SK-N-SH (cell line): ENCODE results near the gene COBLL1.

Experiments used
- EZH2phosphoT487 ChIP-seq: fragments of 200-600 bp; sonication (generic); IDR thresholded peaks from 2 replicates; pipeline ENCODE4 v1.6.1; 2017; ENCODE audit warnings: low read depth, mixed run types, mild to moderate bottlenecking, antibody characterized with exemption, moderate library complexity, borderline replicate concordance
- GABPA ChIP-seq: IDR thresholded peaks from 2 replicates; pipeline ENCODE4 v1.4.0; 2012; ENCODE audit warnings: low read depth, mild to moderate bottlenecking
- GATA2 ChIP-seq: sonication (generic); formaldehyde crosslinking; IDR thresholded peaks from 2 replicates; pipeline ENCODE4 v1.5.0; 2020; ENCODE audit warnings: mild to moderate bottlenecking, missing genetic modification reagents
- MEF2A ChIP-seq: IDR thresholded peaks from 2 replicates; pipeline ENCODE4 v1.4.0; 2012; ENCODE audit warnings: low read depth, borderline replicate concordance
- NRF1 ChIP-seq: IDR thresholded peaks from 2 replicates; pipeline ENCODE4 v1.6.1; 2012; ENCODE audit warnings: low read depth, mild to moderate bottlenecking, low read length
- RAD21 ChIP-seq: IDR thresholded peaks from 2 replicates; pipeline ENCODE4 v1.6.1; 2012; ENCODE audit warnings: mild to moderate bottlenecking, low read length
- RXRA ChIP-seq: IDR thresholded peaks from 2 replicates; pipeline ENCODE4 v1.4.0; 2012; ENCODE audit warnings: low read depth, mild to moderate bottlenecking, borderline replicate concordance
- SMC3 ChIP-seq: IDR thresholded peaks from 2 replicates; pipeline ENCODE4 v1.6.1; 2012; ENCODE audit warnings: low read depth, low read length, improper control_type of control experiment
- TCF12 ChIP-seq: IDR thresholded peaks from 2 replicates; pipeline ENCODE4 v1.4.0; 2012
- TF ChIP-seq, protein P1 (sequence below): fragments of 200-600 bp; sonication (generic); IDR thresholded peaks from 2 replicates; pipeline ENCODE4 v1.6.1; 2017; ENCODE audit warnings: antibody characterized with exemption, mild to moderate bottlenecking, moderate library complexity
- TF ChIP-seq, protein P2 (sequence below): fragments of 150-350 bp; IDR thresholded peaks from 2 replicates; pipeline ENCODE4 v1.6.1; 2017; ENCODE audit warnings: antibody characterized with exemption, low read length, low read depth, borderline replicate concordance

DNA sequence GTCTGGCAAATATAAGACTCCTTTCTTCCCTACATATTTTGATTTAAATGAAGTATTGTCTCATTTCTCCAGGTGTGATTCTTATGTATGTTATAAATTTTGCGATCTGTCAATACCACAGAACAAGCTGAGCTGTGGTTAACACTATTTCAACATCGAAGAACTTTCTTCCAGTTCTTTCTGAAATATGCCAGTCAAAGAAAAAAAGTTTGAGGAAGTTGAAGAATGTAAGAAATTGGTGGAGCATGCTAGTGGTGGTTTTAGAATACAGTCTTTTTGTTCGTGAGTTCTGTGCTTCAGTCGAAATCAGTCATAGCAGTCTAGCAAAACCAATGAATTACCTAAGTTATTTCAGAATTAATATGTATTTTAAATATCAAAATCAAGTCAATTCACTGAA, 8.6 kb upstream of the COBLL1 start:
- no peak for TF ChIP-seq GATA2 (CRISPR knock-in tag)
- TF ChIP-seq EZH2phosphoT487 = no peak
- TF ChIP-seq, protein P1, sequence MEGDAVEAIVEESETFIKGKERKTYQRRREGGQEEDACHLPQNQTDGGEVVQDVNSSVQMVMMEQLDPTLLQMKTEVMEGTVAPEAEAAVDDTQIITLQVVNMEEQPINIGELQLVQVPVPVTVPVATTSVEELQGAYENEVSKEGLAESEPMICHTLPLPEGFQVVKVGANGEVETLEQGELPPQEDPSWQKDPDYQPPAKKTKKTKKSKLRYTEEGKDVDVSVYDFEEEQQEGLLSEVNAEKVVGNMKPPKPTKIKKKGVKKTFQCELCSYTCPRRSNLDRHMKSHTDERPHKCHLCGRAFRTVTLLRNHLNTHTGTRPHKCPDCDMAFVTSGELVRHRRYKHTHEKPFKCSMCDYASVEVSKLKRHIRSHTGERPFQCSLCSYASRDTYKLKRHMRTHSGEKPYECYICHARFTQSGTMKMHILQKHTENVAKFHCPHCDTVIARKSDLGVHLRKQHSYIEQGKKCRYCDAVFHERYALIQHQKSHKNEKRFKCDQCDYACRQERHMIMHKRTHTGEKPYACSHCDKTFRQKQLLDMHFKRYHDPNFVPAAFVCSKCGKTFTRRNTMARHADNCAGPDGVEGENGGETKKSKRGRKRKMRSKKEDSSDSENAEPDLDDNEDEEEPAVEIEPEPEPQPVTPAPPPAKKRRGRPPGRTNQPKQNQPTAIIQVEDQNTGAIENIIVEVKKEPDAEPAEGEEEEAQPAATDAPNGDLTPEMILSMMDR = no peak
- TF ChIP-seq NRF1 = no peak
- TF ChIP-seq TCF12 = no peak
- no peak for TF ChIP-seq RXRA
- no peak for TF ChIP-seq GABPA
- TF ChIP-seq SMC3 = no peak
- no peak for TF ChIP-seq RAD21
- no peak for TF ChIP-seq MEF2A
- TF ChIP-seq, protein P2, sequence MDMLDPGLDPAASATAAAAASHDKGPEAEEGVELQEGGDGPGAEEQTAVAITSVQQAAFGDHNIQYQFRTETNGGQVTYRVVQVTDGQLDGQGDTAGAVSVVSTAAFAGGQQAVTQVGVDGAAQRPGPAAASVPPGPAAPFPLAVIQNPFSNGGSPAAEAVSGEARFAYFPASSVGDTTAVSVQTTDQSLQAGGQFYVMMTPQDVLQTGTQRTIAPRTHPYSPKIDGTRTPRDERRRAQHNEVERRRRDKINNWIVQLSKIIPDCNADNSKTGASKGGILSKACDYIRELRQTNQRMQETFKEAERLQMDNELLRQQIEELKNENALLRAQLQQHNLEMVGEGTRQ = no peak
